ENCODE data around the gene IL17RC.
A peak's percentile ranks its signal among the peaks of the same experiment; 100 is the strongest.
"Not testable (repeated sequence)": the region's sequence is repeated elsewhere in the genome, so short reads cannot be mapped to it uniquely, and the experiment has no call there.

IL17RC gene

GRCh38 chr3:9916346-9916733 lies 558 bp upstream of the IL17RC start:
- no peak for DNase-seq

- DNase-seq = no peak
Measured at GRCh38 chr3:9917820-9918219, 922 bp downstream of the IL17RC start.

DNA sequence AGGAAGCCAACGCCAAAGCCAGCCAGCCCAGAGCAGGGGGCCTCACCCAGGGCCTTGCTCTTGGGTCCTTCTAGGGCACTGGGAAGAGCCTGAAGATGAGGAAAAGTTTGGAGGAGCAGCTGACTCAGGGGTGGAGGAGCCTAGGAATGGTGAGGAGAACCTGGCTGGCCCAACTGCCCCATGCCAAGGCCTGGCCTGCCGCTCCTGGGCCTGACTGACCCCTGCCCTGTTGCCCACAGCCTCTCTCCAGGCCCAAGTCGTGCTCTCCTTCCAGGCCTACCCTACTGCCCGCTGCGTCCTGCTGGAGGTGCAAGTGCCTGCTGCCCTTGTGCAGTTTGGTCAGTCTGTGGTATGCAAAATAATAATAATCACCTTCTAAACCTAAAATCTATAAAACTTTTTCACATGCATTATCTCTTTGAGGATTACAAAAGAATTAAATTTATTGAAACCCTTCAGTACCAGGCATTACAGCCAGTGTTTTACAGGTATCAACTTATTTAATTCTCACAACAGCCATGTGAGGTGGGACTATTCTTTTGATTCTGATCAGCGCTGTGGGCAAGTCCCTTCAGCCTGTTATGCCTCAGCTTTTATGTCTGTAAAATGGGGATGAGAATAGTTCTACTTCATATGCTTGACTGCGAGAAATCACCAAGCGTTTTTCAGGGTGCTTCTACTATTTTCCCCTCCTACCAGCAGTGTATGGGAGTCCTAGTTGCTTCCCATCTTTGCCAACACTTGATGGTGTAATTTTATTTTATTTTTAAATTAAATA lies 1.6 kb downstream of the IL17RC start:
- DNase-seq = no peak

GRCh38 chr3:9928158-9928557 lies 11.3 kb downstream of the IL17RC start:
- no peak for DNase-seq

GRCh38 chr3:9930804-9931418 lies 14.0 kb downstream of the IL17RC start:
- no peak for DNase-seq

GRCh38 chr3:9932535-9932842 lies 15.6 kb downstream of the IL17RC start:
- no peak for DNase-seq

- peak; percentile 84 for DNase-seq
Measured at GRCh38 chr3:9932843-9933560, 16.1 kb downstream of the IL17RC start.

DNA sequence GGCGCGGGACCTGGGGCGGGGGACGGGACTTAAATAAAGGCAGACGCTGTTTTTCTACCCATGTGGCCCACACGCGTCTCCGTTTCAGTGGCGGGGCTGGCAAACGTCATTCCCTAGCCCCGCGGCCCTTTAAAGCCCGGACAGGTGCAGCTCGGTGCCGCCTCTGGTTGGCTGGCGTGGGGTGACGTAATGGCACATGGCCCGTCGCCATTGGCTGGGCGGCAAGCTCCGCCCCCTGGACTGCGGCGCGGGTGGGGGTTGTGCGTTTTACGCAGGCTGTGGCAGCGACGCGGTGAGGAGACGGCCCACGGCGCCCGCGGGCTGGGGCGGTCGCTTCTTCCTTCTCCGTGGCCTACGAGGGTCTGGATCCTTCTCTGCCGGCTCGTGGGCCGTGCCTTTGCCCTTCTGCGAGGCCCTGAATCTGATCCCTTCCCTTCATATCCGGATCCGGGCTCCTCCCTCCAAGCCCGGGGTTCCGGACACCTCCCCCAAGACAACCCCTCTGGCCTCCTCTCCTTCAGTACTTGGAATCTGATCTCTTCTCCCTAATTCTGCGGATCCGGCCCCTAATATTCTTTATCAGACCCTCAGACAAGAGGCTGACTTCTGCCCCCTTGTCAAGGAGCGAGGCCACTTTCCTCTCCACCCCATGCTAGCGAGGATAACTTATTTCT lies 16.8 kb downstream of the IL17RC start, which contains the start of gene CRELD1:
CRELD1 (plus strand) TSS at position 274 of the 674 bp plus-strand sequence. CDS start 605 bp downstream, outside the sequence.
- peak; percentile 98 for DNase-seq

- no peak for DNase-seq
Measured at GRCh38 chr3:9934235-9934621, 17.3 kb downstream of the IL17RC start.

GRCh38 chr3:9934993-9935392 lies 18.1 kb downstream of the IL17RC start:
- no peak for DNase-seq

DNA sequence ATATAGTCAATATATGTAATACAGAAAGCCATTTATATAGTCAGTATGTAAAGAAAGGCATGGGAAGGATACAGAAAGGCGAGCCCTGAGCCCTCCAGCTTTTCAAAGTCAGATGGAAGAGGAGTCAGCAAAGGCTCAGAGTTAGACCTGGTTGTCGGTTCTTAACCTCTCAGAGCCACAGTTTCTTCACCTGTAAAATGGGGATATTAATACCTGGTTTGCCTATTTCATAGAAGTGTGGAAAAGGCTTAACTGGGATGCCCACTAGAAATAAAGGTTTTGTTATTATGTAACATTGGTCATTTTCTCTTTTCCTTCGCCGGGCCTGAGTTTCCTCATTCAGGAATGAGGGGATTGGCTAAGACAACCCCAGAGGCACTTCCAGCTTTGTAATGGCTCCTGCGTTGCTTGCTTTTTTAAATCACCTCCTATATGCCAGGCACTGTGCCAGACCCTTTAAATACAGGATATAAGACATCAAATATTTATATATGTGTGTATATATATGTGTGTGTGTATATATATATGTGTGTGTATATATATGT lies 19.1 kb downstream of the IL17RC start:
- DNase-seq = no peak

GRCh38 chr3:9937486-9938238 lies 20.8 kb downstream of the IL17RC start:
- DNase-seq = no peak

DNA sequence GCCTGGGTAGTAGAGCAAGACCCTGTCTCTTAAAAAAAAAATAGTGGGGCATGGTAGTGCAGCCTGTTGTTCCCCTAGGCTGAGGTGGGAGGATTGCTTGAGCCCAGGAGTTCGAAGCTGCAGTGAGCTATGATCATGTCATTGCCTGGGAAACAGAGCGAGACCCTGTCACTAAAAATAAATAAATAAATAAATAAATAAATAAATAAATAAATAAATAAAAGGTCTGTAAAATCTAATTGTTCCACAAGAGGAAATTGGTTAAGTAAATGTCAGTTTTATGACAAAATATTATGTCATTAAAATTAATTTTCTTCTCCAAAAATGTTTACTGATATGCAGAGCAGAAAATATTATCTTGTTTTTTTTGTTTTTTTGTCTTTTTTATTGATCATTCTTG lies 22.1 kb downstream of the IL17RC start:
- no peak for DNase-seq

- not testable (repeated sequence) for DNase-seq
Measured at GRCh38 chr3:9939906-9940305, 23.0 kb downstream of the IL17RC start.

DNA sequence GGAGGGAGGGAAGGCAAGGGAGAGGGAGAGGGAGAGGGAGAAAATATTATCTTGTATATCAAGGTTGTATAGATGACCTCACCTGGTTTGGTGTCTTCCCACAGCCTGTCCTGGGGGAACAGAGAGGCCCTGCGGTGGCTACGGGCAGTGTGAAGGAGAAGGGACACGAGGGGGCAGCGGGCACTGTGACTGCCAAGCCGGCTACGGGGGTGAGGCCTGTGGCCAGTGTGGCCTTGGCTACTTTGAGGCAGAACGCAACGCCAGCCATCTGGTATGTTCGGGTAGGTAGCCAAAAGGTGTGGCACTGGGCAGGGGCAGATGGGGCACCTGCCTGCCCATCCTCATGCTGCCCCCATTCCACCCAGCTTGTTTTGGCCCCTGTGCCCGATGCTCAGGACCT lies 23.8 kb downstream of the IL17RC start:
- DNase-seq = no peak

- no peak for DNase-seq
Measured at GRCh38 chr3:9942164-9942563, 25.3 kb downstream of the IL17RC start.

DNA sequence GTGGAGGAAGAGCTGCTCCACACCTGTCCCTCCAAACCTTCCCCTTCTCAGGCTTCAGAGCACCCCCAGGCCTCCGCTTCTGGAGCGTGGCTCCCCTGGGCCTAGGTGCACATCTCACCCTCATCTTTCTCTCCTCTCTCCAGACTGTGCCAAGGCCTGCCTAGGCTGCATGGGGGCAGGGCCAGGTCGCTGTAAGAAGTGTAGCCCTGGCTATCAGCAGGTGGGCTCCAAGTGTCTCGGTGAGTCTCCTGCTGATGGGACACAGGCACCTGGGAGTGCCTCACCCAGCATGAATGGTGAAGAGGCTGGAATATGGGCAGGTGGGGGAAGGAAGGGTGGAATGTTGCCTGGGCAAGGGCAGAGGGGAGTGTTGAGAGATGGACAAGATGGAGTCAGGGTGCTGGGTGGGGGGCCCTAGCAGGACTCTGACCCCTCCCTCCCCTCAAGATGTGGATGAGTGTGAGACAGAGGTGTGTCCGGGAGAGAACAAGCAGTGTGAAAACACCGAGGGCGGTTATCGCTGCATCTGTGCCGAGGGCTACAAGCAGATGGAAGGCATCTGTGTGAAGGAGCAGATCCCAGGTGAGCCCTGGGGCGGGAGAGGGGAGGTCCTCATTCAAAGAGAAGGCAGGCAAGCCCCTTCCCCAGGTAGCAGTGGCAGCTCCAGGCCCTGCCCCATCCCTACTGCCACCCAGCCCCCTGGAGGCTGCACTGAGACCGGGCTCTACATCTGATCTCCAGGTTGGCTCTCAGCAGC lies 26.2 kb downstream of the IL17RC start:
- no peak for DNase-seq

GRCh38 chr3:9944271-9944670 lies 27.4 kb downstream of the IL17RC start:
- DNase-seq = no peak

- no peak for DNase-seq
Measured at GRCh38 chr3:9945358-9945757, 28.5 kb downstream of the IL17RC start.

DNA sequence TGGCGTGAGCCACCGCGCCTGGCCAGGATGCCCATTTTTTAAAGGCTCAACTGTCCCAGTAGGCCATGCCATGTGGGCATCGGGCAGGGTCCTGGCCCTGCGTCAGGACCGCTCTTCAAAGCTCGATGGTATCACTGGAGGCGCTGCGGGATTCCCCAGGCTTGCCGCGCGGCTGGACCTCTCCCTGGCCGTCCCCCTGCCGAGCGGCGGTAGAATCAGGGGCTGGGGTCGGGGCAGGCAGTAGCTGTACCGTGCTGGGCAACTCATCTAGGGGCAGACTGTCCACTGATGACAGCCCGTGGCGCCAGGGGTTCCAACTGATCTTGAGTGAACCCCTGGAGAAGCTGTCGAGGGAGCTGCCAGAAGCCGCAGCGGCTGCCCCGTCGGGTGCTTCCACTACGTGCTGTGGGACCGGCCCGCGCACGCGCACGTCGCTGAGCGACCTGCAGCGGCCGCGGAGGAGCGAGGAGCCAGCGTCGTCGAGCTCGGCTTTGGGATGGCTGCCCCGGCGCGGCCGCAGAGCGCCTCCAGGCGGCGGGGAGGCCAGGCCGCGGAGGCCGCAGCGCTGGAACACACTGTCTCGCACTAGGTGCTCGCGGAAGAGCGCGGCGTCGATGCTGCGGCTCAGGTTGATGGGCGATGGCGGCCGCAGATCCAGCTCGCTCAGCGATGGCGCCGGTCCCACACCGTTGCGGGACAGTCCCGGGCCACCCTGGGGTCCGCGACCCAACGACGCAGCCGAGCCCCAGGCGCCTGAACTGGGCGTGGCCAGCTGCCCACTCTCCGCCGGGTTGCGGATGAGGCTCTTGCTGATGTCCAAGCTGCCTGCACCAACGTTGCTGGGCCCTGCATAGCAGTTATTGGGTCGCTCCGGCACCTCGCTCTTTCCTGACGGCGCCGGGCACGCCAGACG lies 29.5 kb downstream of the IL17RC start:
- peak; percentile 73 for DNase-seq

All from activated CD4-positive, alpha-beta T cell treated with anti-CD3 and anti-CD28 coated beads for 1 hour (primary cell).